ENCODE results near the gene NRARP. TPM values are rescaled to one million over a fixed set of nuclear protein-coding genes. Genes with fewer than 3 reads are reported as not detected.

NRARP gene
- total and polyA plus RNA-seq, 2 experiments from 2014 or later: 4.0 to 55.1 TPM

DNA sequence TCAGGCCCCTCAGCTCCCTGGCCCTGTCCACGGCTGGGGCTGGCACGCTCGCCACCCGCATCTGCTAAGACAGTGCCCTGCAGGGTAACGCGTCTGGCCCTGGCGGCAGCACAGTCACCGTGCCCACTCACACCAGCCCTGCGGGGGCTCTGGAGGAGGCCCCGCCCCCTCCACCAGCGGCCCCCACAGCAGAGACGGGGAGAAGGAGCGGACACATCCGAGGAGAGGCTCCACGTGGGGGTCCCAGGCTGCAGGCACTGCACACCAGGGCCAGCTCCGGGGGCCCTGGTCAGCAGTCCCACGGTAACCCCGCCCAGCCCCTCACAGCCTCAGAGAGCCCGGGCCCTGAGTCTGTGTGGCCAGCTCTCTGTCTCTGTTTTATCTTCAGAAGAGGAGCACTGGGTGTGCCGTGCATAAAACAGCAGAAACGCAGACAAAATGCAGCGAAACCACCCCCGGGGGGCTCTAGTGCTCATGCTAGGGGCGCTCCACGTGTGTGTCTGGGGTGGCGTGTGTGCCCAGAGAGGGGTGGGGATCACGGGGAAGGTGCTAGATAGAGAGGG is 47.5 kb upstream of the NRARP start:
- Histone ChIP-seq H3K36me3 (ENCODE audit: insufficient read depth) (no peaks in the 10 kb centered on the region; the same call in 1 of the 2 replicates), H2AFZ (no peak overlapping the region), H3K79me2 (replicated peaks; ENCODE audit: insufficient read depth) (no peaks in the 10 kb centered on the region), H3F3A (replicated peaks; ENCODE audit: low read depth) (no peaks in the 10 kb centered on the region), H3K9me2 (ENCODE audit: insufficient read depth) (no peaks in the 10 kb centered on the region), H3K27ac (ENCODE audit: low read depth) (no peak overlapping the region), H3K4me2 (no peak overlapping the region), H3K27me3 (ENCODE audit: insufficient read depth) (no peaks in the 10 kb centered on the region), H4K20me1 (replicated peaks; ENCODE audit: insufficient read depth) (no peaks in the 10 kb centered on the region), H3K4me3 (no peak overlapping the region), H3K4me1 (ENCODE audit: insufficient read depth) (no peaks in the 10 kb centered on the region)
- DNase-seq (ENCODE audit: low spot score): no peak
- H3K4me3 Mint-ChIP-seq: no peak overlapping the region
- H3K4me1 Mint-ChIP-seq: no peaks in the 10 kb centered on the region
- peaks cover 63% of the 10 kb centered on the region for H3K9me3 Mint-ChIP-seq
- peaks cover 20% of the 10 kb centered on the region for H3K36me3 Mint-ChIP-seq (ENCODE audit: low read depth)
- TF ChIP-seq EZH2phosphoT487 (IDR thresholded peaks at IDR 0.05; ENCODE audit: unreplicated experiment) (no peak), ZNF331 (CRISPR knock-in tag; IDR thresholded peaks at IDR 0.05; ENCODE audit: low read depth) (no peak), NANOG (IDR thresholded peaks at IDR 0.05; ENCODE audit: borderline replicate concordance) (no peak), STAT1 (IDR thresholded peaks at IDR 0.05; ENCODE audit: unreplicated experiment) (no peak), POLR2AphosphoS5 (IDR thresholded peaks at IDR 0.05; ENCODE audit: low read depth) (no peak), CREB1 (CRISPR knock-in tag; IDR thresholded peaks at IDR 0.05; ENCODE audit: low read depth) (no peak), ZNF114 (CRISPR knock-in tag; IDR thresholded peaks at IDR 0.05) (no peak), EZH2 (IDR thresholded peaks at IDR 0.05; ENCODE audit: low read depth, unreplicated experiment) (no peak), JUNB (IDR thresholded peaks at IDR 0.05; ENCODE audit: unreplicated experiment) (no peak)
- TF ChIP-seq, protein P1, sequence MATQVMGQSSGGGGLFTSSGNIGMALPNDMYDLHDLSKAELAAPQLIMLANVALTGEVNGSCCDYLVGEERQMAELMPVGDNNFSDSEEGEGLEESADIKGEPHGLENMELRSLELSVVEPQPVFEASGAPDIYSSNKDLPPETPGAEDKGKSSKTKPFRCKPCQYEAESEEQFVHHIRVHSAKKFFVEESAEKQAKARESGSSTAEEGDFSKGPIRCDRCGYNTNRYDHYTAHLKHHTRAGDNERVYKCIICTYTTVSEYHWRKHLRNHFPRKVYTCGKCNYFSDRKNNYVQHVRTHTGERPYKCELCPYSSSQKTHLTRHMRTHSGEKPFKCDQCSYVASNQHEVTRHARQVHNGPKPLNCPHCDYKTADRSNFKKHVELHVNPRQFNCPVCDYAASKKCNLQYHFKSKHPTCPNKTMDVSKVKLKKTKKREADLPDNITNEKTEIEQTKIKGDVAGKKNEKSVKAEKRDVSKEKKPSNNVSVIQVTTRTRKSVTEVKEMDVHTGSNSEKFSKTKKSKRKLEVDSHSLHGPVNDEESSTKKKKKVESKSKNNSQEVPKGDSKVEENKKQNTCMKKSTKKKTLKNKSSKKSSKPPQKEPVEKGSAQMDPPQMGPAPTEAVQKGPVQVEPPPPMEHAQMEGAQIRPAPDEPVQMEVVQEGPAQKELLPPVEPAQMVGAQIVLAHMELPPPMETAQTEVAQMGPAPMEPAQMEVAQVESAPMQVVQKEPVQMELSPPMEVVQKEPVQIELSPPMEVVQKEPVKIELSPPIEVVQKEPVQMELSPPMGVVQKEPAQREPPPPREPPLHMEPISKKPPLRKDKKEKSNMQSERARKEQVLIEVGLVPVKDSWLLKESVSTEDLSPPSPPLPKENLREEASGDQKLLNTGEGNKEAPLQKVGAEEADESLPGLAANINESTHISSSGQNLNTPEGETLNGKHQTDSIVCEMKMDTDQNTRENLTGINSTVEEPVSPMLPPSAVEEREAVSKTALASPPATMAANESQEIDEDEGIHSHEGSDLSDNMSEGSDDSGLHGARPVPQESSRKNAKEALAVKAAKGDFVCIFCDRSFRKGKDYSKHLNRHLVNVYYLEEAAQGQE (IDR thresholded peaks at IDR 0.05; ENCODE audit: unreplicated experiment): no peak
- TF ChIP-seq, protein P2, sequence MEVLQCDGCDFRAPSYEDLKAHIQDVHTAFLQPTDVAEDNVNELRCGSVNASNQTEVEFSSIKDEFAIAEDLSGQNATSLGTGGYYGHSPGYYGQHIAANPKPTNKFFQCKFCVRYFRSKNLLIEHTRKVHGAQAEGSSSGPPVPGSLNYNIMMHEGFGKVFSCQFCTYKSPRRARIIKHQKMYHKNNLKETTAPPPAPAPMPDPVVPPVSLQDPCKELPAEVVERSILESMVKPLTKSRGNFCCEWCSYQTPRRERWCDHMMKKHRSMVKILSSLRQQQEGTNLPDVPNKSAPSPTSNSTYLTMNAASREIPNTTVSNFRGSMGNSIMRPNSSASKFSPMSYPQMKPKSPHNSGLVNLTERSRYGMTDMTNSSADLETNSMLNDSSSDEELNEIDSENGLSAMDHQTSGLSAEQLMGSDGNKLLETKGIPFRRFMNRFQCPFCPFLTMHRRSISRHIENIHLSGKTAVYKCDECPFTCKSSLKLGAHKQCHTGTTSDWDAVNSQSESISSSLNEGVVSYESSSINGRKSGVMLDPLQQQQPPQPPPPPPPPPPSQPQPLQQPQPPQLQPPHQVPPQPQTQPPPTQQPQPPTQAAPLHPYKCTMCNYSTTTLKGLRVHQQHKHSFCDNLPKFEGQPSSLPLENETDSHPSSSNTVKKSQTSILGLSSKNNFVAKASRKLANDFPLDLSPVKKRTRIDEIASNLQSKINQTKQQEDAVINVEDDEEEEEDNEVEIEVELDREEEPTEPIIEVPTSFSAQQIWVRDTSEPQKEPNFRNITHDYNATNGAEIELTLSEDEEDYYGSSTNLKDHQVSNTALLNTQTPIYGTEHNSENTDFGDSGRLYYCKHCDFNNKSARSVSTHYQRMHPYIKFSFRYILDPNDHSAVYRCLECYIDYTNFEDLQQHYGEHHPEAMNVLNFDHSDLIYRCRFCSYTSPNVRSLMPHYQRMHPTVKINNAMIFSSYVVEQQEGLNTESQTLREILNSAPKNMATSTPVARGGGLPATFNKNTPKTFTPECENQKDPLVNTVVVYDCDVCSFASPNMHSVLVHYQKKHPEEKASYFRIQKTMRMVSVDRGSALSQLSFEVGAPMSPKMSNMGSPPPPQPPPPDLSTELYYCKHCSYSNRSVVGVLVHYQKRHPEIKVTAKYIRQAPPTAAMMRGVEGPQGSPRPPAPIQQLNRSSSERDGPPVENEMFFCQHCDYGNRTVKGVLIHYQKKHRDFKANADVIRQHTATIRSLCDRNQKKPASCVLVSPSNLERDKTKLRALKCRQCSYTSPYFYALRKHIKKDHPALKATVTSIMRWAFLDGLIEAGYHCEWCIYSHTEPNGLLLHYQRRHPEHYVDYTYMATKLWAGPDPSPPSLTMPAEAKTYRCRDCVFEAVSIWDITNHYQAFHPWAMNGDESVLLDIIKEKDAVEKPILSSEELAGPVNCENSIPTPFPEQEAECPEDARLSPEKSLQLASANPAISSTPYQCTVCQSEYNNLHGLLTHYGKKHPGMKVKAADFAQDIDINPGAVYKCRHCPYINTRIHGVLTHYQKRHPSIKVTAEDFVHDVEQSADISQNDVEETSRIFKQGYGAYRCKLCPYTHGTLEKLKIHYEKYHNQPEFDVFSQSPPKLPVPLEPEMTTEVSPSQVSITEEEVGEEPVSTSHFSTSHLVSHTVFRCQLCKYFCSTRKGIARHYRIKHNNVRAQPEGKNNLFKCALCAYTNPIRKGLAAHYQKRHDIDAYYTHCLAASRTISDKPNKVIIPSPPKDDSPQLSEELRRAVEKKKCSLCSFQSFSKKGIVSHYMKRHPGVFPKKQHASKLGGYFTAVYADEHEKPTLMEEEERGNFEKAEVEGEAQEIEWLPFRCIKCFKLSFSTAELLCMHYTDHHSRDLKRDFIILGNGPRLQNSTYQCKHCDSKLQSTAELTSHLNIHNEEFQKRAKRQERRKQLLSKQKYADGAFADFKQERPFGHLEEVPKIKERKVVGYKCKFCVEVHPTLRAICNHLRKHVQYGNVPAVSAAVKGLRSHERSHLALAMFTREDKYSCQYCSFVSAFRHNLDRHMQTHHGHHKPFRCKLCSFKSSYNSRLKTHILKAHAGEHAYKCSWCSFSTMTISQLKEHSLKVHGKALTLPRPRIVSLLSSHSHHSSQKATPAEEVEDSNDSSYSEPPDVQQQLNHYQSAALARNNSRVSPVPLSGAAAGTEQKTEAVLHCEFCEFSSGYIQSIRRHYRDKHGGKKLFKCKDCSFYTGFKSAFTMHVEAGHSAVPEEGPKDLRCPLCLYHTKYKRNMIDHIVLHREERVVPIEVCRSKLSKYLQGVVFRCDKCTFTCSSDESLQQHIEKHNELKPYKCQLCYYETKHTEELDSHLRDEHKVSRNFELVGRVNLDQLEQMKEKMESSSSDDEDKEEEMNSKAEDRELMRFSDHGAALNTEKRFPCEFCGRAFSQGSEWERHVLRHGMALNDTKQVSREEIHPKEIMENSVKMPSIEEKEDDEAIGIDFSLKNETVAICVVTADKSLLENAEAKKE (CRISPR knock-in tag; IDR thresholded peaks at IDR 0.05): no peak
- TF ChIP-seq, protein P3, sequence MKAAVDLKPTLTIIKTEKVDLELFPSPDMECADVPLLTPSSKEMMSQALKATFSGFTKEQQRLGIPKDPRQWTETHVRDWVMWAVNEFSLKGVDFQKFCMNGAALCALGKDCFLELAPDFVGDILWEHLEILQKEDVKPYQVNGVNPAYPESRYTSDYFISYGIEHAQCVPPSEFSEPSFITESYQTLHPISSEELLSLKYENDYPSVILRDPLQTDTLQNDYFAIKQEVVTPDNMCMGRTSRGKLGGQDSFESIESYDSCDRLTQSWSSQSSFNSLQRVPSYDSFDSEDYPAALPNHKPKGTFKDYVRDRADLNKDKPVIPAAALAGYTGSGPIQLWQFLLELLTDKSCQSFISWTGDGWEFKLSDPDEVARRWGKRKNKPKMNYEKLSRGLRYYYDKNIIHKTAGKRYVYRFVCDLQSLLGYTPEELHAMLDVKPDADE (IDR thresholded peaks at IDR 0.05): no peak
- TF ChIP-seq, protein P4, sequence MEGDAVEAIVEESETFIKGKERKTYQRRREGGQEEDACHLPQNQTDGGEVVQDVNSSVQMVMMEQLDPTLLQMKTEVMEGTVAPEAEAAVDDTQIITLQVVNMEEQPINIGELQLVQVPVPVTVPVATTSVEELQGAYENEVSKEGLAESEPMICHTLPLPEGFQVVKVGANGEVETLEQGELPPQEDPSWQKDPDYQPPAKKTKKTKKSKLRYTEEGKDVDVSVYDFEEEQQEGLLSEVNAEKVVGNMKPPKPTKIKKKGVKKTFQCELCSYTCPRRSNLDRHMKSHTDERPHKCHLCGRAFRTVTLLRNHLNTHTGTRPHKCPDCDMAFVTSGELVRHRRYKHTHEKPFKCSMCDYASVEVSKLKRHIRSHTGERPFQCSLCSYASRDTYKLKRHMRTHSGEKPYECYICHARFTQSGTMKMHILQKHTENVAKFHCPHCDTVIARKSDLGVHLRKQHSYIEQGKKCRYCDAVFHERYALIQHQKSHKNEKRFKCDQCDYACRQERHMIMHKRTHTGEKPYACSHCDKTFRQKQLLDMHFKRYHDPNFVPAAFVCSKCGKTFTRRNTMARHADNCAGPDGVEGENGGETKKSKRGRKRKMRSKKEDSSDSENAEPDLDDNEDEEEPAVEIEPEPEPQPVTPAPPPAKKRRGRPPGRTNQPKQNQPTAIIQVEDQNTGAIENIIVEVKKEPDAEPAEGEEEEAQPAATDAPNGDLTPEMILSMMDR (conservative IDR thresholded peaks at IDR 0.05; ENCODE audit: low read depth in 2 of 2): no peak
- no peak for ATAC-seq
- H3K27me3 Mint-ChIP-seq (ENCODE audit: insufficient read depth, low read depth, poor library complexity): peaks cover 2% of the 10 kb centered on the region
- H3K27ac Mint-ChIP-seq: no peak overlapping the region
